ENCODE results near the gene MAP3K4.

MAP3K4 gene

DNA sequence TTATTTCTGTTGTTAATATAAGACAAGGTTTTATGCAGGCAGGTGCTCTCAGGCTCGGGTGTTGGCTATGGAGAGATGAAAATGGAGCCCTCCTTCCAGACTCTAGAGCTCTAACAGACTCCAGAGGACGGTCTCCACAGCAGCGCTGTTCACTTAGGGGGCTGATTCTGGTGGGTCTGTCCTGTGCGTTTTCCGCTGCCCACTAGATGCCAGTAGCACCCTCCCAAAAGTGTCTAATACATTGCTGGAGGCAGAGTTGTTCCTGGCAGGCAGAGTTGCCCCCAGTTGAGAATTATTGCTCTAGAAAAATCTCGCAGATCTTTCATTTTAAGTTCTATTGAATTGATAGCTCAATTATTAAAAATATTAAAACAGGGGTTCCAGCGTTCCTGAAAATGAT, 109.9 kb downstream of the MAP3K4 start:
- H3K4me3 ChIP-seq (ENCODE audit: low read depth in 1 of 2, low read length in 1 of 2): no peak overlapping the region
- no peaks in the 10 kb centered on the region for H3K9me3 ChIP-seq
- no peaks in the 10 kb centered on the region for H3K4me1 ChIP-seq (ENCODE audit: control insufficient read depth in 1 of 2, insufficient read depth in 1 of 2, low read depth in 1 of 2, low read length in 1 of 2)
- no peak overlapping the region for H3K27ac ChIP-seq
- TF ChIP-seq, protein P1, sequence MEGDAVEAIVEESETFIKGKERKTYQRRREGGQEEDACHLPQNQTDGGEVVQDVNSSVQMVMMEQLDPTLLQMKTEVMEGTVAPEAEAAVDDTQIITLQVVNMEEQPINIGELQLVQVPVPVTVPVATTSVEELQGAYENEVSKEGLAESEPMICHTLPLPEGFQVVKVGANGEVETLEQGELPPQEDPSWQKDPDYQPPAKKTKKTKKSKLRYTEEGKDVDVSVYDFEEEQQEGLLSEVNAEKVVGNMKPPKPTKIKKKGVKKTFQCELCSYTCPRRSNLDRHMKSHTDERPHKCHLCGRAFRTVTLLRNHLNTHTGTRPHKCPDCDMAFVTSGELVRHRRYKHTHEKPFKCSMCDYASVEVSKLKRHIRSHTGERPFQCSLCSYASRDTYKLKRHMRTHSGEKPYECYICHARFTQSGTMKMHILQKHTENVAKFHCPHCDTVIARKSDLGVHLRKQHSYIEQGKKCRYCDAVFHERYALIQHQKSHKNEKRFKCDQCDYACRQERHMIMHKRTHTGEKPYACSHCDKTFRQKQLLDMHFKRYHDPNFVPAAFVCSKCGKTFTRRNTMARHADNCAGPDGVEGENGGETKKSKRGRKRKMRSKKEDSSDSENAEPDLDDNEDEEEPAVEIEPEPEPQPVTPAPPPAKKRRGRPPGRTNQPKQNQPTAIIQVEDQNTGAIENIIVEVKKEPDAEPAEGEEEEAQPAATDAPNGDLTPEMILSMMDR (IDR thresholded peaks at IDR 0.05): no peak
- peaks cover 67% of the 10 kb centered on the region for H3K36me3 ChIP-seq
- no peaks in the 10 kb centered on the region for H3K27me3 ChIP-seq

DNA sequence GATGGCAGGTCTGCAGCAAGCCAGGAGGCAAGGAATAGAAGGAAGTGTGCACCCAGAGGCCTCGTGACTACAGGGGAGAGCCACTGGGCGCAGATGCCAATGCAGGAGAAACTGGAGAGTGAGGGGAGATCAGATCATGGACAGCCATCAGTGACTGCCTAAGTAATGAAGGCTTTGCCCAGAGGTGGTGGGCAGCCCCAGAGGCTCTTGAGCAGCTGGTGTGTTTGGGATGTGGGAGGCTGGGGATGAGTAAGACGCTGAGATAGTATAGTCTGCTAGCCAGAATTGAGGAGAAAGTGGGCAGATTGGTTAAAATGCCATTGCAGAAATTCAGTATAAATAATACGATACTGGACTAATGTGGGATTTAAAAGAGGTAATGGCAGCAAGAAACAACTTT, 111.9 kb downstream of the MAP3K4 start:
- H3K4me3 ChIP-seq (ENCODE audit: low read depth in 1 of 2, low read length in 1 of 2): no peak overlapping the region
- H3K27ac ChIP-seq: no peak overlapping the region
- H3K4me1 ChIP-seq (ENCODE audit: control insufficient read depth in 1 of 2, insufficient read depth in 1 of 2, low read depth in 1 of 2, low read length in 1 of 2): peaks cover 3 to 8% of the 10 kb centered on the region in 2 experiments
- peaks cover 63% of the 10 kb centered on the region for H3K36me3 ChIP-seq
- H3K9me3 ChIP-seq: no peaks in the 10 kb centered on the region
- TF ChIP-seq, protein P1 (IDR thresholded peaks at IDR 0.05): no peak
- no peaks in the 10 kb centered on the region for H3K27me3 ChIP-seq

DNA sequence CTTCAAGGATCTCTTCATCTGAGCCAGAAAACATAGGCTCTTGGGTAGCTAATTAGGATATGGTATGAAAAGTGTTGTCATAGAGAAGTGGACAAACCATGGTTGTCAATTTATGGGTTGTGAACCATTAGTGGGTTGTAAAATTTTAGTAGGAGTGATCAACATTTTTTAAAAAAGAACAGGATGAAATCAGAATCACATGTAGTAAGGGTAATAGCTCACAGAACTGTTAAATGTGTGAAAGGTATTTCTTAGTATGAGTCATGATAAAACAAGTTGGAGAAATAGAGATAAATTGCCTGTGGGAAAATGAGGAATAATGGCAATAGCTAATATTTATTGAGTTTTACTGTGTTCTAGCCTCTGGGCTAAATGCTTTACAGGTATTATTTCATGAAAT, 113.4 kb downstream of the MAP3K4 start:
- TF ChIP-seq, protein P1 (IDR thresholded peaks at IDR 0.05): no peak
- Histone ChIP-seq H3K9me3 (no peaks in the 10 kb centered on the region), H3K27ac (no peak overlapping the region), H3K36me3 (peaks cover 56% of the 10 kb centered on the region), H3K4me1 (ENCODE audit: control insufficient read depth in 1 of 2, insufficient read depth in 1 of 2, low read depth in 1 of 2, low read length in 1 of 2) (peaks cover 11 to 20% of the 10 kb centered on the region in 2 experiments), H3K27me3 (no peaks in the 10 kb centered on the region), H3K4me3 (ENCODE audit: low read depth in 1 of 2, low read length in 1 of 2) (no peak overlapping the region)

DNA sequence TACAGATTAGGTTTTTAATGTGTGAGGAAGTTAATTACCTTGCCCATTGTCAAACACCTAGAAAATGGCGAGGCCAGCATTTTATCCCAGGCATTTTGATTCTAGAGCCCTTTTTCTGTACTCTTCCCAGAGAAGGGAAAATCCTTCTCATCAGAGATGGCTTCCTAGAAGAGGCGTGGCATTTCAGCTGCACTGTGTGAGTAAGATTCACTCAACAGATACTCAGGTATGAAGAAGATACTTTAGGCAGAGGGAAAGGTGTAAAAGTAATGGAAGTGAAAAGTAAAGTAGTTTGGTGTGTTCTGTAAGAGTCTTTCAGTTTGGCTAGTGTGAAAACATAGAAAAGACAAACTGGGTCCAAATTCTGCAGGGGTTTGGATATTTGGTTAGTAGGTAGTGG, 113.8 kb downstream of the MAP3K4 start:
- Histone ChIP-seq H3K36me3 (peaks cover 56% of the 10 kb centered on the region), H3K9me3 (no peaks in the 10 kb centered on the region), H3K4me3 (ENCODE audit: low read depth in 1 of 2, low read length in 1 of 2) (no peak overlapping the region), H3K27me3 (no peaks in the 10 kb centered on the region), H3K27ac (no peak overlapping the region), H3K4me1 (ENCODE audit: control insufficient read depth in 1 of 2, insufficient read depth in 1 of 2, low read depth in 1 of 2, low read length in 1 of 2) (peaks cover 11 to 20% of the 10 kb centered on the region in 2 experiments)
- TF ChIP-seq, protein P1 (IDR thresholded peaks at IDR 0.05): no peak

DNA sequence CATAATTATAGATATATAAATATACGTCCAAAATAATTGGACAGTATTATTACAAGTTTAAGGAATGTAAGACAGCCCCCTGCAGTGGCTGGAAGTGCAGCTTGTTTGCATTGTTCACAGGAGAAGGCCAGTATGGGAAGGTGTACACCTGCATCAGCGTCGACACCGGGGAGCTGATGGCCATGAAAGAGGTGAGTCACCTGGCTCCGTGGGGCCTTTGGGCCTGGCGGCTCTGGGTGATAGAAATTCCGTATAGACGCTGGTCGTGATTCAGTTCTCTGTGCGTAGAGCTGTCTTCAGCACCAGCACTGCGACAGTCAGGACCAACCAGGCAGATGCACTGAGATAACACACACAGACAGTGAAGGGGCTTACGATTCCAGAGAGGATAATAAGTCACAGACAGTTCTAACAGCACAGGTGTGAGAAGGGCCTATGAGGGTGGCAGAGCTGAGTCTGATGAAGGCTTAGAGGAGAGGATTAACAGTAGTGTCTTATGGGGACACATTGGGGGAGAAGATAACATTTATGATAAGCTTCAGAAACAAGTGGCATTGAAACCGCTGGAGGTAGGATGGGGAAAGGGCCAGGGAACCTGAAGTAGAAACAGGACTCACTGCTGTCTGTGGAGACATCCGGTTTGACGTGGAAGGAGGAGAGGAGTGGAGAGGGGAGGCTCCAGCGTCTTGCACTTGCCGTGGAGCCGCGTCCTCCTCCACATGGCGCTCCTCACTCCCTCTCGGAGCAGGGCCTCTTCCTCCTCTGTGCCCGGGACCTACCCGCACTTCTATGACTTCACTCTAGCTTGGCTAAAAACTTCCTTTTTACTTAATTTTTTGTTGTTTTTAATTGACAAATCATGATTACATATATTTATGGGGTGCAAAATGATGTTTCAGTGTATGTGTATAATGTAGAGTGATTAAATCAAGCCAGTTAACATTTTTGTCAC, 116.5 kb downstream of the MAP3K4 start:
- H3K36me3 ChIP-seq: peaks cover 65% of the 10 kb centered on the region

More for the DNA sequence above, 116.5 kb downstream of the MAP3K4 start:
- Histone ChIP-seq H3K4me1 (ENCODE audit: control insufficient read depth in 1 of 2, insufficient read depth in 1 of 2, low read depth in 1 of 2, low read length in 1 of 2) (peaks cover 11 to 20% of the 10 kb centered on the region in 2 experiments), H3K4me3 (ENCODE audit: low read depth in 1 of 2, low read length in 1 of 2) (no peak overlapping the region), H3K27me3 (no peaks in the 10 kb centered on the region), H3K9me3 (no peaks in the 10 kb centered on the region), H3K27ac (no peak overlapping the region)
- TF ChIP-seq, protein P1 (IDR thresholded peaks at IDR 0.05): no peak

Data from neutrophil (primary cell).